ENCODE measurements around the gene CD209. TPM values are rescaled to one million over a fixed set of nuclear protein-coding genes. Genes with fewer than 3 reads are reported as not detected.
A peak's percentile ranks its signal among the peaks of the same experiment; 100 is the strongest.

CD209 gene
- total RNA-seq, 2 experiments from 2014 or later: not detected

DNA sequence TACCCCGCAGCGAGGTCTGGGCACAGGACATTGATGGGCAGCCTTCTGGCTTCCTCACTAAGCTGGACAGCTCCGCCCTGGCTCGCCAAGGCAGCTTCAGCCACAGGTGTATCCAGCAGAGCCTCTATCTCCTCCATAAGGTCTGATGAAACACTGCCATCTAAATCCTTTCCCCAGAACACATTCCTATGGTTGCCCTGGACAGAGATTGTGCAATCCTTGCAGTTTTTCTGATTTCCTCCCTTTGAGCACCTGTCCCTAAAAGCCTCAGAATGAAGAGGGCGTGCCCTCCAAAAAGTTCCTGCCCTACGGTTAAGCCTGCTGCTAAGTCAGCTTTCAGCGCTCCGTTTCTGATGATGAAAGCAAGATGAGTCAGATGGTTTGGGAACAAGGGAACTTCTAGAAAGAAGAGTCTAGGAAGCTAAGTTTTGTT is 36.7 kb upstream of the CD209 start:
- peaks cover 42% of the 10 kb centered on the region for H3K27me3 Mint-ChIP-seq
- peaks cover 12% of the 10 kb centered on the region for H3K4me1 ChIP-seq (ENCODE audit: insufficient read depth, low read length)
- H3K36me3 ChIP-seq (ENCODE audit: insufficient read depth, low read length): no peaks in the 10 kb centered on the region
- no peak overlapping the region for H3K27ac Mint-ChIP-seq
- ATAC-seq (ENCODE audit: poor library complexity): no peak
- H3K9me3 ChIP-seq (ENCODE audit: control insufficient read depth in 1 of 2, insufficient read depth in 1 of 2, low read length in 2 of 2): peaks cover 0 to 30% of the 10 kb centered on the region in 2 experiments
- H3K4me3 Mint-ChIP-seq: no peak overlapping the region
- peaks cover 18 to 30% of the 10 kb centered on the region in 2 experiments for H3K27me3 ChIP-seq (ENCODE audit: control insufficient read depth in 1 of 2, insufficient read depth in 2 of 2, low read length in 2 of 2)
- CTCF ChIA-PET: interaction anchor here (1.0 to 1.8 kb wide), 2 partner anchors 103 to 215 kb away, joined by 3 to 5 read pairs; partner anchors contain the start of gene TRAPPC5
- TF ChIP-seq, protein P1, sequence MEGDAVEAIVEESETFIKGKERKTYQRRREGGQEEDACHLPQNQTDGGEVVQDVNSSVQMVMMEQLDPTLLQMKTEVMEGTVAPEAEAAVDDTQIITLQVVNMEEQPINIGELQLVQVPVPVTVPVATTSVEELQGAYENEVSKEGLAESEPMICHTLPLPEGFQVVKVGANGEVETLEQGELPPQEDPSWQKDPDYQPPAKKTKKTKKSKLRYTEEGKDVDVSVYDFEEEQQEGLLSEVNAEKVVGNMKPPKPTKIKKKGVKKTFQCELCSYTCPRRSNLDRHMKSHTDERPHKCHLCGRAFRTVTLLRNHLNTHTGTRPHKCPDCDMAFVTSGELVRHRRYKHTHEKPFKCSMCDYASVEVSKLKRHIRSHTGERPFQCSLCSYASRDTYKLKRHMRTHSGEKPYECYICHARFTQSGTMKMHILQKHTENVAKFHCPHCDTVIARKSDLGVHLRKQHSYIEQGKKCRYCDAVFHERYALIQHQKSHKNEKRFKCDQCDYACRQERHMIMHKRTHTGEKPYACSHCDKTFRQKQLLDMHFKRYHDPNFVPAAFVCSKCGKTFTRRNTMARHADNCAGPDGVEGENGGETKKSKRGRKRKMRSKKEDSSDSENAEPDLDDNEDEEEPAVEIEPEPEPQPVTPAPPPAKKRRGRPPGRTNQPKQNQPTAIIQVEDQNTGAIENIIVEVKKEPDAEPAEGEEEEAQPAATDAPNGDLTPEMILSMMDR (IDR thresholded peaks at IDR 0.05): no peak
- DNase-seq: peak in 2 of 14 experiments; percentile 46 to 52
- no peaks in the 10 kb centered on the region for H3K9me3 Mint-ChIP-seq
- no peaks in the 10 kb centered on the region for H3K36me3 Mint-ChIP-seq (ENCODE audit: low read depth)
- intact Hi-C loops (cut with DNase I, micrococcal nuclease): no loop called here
- H3K4me1 Mint-ChIP-seq (ENCODE audit: low read depth): no peaks in the 10 kb centered on the region
- H3K4me3 ChIP-seq (ENCODE audit: low read length): no peak overlapping the region
- POLR2A ChIA-PET: no interaction called here
- H3K27ac ChIP-seq (ENCODE audit: low read depth in 1 of 2, low read length in 2 of 2): no peak overlapping the region

DNA sequence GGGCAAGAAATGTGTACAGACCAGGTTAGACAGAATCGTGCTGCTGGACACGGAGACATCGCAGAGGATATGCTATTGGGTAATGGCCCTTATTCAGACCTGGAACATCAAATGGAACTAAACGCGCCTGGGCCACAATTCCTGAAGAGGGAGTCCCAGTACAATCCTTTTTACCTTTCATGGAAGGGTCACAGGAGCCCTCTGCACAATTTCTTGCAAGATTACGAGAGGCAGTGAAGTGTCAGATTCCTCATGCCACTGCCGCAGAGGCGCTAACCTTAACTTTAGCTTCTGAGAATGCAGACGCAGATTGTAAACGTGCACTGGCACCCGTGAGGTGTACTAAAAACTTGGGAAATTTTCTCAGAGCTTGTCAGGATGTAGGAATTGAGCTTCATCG is 33.8 kb upstream of the CD209 start:
- Mint-ChIP-seq H3K36me3 (ENCODE audit: low read depth) (no peaks in the 10 kb centered on the region), H3K4me3 (no peak overlapping the region), H3K27me3 (peaks cover 30% of the 10 kb centered on the region), H3K9me3 (no peaks in the 10 kb centered on the region), H3K4me1 (ENCODE audit: low read depth) (no peaks in the 10 kb centered on the region), H3K27ac (no peak overlapping the region)
- Histone ChIP-seq H3K27me3 (ENCODE audit: control insufficient read depth in 1 of 2, insufficient read depth in 2 of 2, low read length in 2 of 2) (peaks cover 0 to 11% of the 10 kb centered on the region in 2 experiments), H3K9me3 (ENCODE audit: control insufficient read depth in 1 of 2, insufficient read depth in 1 of 2, low read length in 2 of 2) (peaks cover 0 to 19% of the 10 kb centered on the region in 2 experiments), H3K4me3 (ENCODE audit: low read length) (no peak overlapping the region), H3K27ac (ENCODE audit: low read depth in 1 of 2, low read length in 2 of 2) (no peak overlapping the region), H3K36me3 (ENCODE audit: insufficient read depth, low read length) (no peaks in the 10 kb centered on the region), H3K4me1 (ENCODE audit: insufficient read depth, low read length) (no peaks in the 10 kb centered on the region)
- intact Hi-C loops (cut with DNase I, micrococcal nuclease): no loop called here
- POLR2A ChIA-PET: no interaction called here
- DNase-seq (no peak), ATAC-seq (ENCODE audit: poor library complexity) (no peak)
- TF ChIP-seq, protein P1 (IDR thresholded peaks at IDR 0.05): no peak
- CTCF ChIA-PET: no interaction called here

GRCh38 chr19:7779631-7780486 is 32.5 kb upstream of the CD209 start:
- Histone ChIP-seq H3K36me3 (ENCODE audit: insufficient read depth, low read length) (no peaks in the 10 kb centered on the region), H3K4me1 (ENCODE audit: insufficient read depth, low read length) (no peaks in the 10 kb centered on the region), H3K9me3 (ENCODE audit: control insufficient read depth in 1 of 2, insufficient read depth in 1 of 2, low read length in 2 of 2) (peaks cover 0 to 8% of the 10 kb centered on the region in 2 experiments), H3K4me3 (ENCODE audit: low read length) (no peak overlapping the region), H3K27me3 (ENCODE audit: control insufficient read depth in 1 of 2, insufficient read depth in 2 of 2, low read length in 2 of 2) (peaks cover 0 to 11% of the 10 kb centered on the region in 2 experiments), H3K27ac (ENCODE audit: low read depth in 1 of 2, low read length in 2 of 2) (no peak overlapping the region)
- Mint-ChIP-seq H3K9me3 (no peaks in the 10 kb centered on the region), H3K36me3 (ENCODE audit: low read depth) (no peaks in the 10 kb centered on the region), H3K27ac (no peak overlapping the region), H3K27me3 (peaks cover 24% of the 10 kb centered on the region), H3K4me1 (ENCODE audit: low read depth) (no peaks in the 10 kb centered on the region), H3K4me3 (no peak overlapping the region)
- intact Hi-C loops (cut with DNase I, micrococcal nuclease): no loop called here
- ChIA-PET CTCF (interaction anchor here (0.7 kb wide), 1 partner anchor 211 kb away, joined by 3 read pairs; no protein-coding TSS in a partner anchor), POLR2A (no interaction called here)
- ATAC-seq (ENCODE audit: poor library complexity) (no peak), DNase-seq (no peak)
- TF ChIP-seq, protein P1 (IDR thresholded peaks at IDR 0.05): no peak

Measured in CD4-positive, alpha-beta T cell (primary cell).